G401 (cell line): Measurements from ENCODE around the gene C3orf33. TPM values are rescaled to one million over a fixed set of nuclear protein-coding genes. Genes with fewer than 3 reads are reported as not detected.

Source experiments
- DNase-seq: peaks from one replicate; pipeline ENCODE4 v3.0.0-alpha.2; 2015; ENCODE audit warnings: low spot score
- in situ Hi-C: cut with HindIII; loops from 2 replicates; pipeline ENCODE4 v1.10.0; 2016; ENCODE audit warnings: low sequenced_read_pairs, mixed read lengths
- total RNA-seq: library from RNA; depleted of rRNA; stranded (reverse); fragments of >200 nt; shearing (Covaris generic); gene quantifications from 2 replicates; pipeline ENCODE4 v1.2.3, GENCODE V29; 2014

Gene C3orf33
- total RNA-seq, 1 experiment from 2014 or later = 1.6 TPM

DNA sequence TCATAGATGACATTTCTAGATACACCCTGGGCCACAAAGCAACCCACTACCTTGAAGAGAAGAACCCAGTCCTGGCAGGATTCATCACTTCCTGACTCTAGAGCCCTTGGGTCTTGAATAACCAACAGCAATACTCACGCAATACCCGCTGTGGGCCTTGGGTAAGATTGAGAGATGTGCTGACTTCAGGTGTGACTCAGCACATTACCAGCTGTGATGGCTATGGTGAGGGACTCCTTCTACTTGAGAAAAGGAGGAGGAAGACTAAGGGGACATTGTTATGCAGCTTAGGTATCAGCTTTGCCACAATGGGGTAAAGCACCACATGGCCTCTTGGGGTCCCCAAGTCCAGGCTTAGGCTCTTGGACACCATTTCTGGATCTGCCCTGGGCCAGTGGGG is 14.9 kb downstream of the C3orf33 start:
- in situ Hi-C loops = no loop called here
- DNase-seq = no peak

- in situ Hi-C loops = no loop called here
These were observed 15.7 kb downstream of the C3orf33 start for GRCh38 chr3:155790272-155790925.

DNA sequence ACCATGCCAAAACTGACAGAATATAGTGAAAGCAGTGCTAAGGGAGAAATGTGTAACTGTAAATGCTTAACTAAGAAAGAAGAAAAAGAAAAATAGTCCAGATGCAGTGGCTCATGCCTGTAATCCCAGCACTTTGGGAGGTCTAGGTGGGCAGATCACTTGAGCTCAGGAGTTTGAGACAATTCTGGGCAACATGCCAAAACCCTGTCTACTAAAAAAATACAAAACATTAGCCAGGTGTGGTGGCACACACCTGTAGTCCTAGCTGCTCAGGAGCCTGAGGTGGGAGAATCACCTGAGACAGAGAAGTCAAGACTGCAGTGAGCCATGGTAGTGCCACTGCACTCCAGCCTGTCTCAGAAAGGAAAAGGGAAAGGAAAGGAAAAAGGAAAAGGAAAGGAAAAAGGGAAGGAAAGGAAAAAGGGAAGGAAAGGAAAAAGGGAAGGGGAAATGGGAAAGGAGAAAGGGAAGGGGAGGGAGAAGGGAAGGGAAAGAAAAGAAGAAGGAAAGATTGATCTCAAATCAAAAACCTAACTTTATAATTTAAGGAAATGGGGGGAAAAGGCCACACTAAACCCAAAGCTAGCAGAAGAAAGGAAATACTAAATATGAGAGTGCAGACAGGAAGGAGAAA is 20.3 kb downstream of the C3orf33 start:
- DNase-seq = no peak
- in situ Hi-C loops = no loop called here

More at GRCh38 chr3:155790272-155790925, 15.7 kb downstream of the C3orf33 start:
- no peak for DNase-seq

DNA sequence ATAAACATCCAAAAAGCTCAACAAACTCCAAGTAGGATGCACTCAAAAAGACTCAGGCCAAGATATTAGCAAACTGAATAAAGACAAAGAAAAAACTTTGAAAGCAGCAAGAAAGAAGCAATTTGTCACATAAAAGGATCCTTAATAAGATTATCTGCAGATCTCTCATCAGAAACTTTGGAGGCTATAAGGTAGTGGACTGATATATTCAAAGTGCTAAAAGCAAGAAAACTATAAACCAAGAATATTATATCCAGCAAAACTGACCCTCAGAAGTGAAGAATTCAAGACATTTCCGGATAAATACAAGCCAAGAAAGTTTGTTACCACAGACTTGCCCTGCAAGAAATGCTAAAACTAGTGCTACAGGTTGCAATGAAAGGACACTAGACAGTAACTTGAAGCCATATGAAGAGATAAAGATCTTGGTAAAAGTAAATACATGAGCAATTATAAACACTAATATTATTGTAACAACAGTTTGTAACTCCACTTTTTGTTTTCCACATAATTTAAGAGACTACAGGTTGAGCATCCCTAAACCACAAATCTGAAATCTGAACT is 23.6 kb downstream of the C3orf33 start:
- in situ Hi-C loops = no loop called here

DNA sequence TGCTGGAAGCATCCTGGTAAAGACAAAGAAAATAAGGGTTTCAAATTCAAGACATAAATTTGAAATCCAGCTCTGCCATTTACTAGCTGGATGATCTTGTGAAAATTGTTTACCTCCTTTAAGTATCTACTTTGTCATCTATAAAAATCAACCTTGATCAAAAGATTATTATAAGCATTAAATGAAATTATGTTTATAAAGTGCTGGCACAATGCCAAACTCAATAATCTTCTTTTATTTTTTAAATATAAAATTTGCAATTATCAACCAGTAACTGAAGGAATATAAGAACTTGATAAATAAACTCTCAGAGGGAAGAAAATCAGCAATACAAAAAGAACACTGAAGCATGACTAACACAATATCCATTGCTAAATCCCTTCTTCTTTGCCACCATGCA is 25.8 kb downstream of the C3orf33 start:
- in situ Hi-C loops = no loop called here
- no peak for DNase-seq

More for the DNA sequence above, 23.6 kb downstream of the C3orf33 start:
- no peak for DNase-seq

GRCh38 chr3:155778462-155778861 is 27.6 kb downstream of the C3orf33 start:
- DNase-seq = no peak
- in situ Hi-C loops = no loop called here

GRCh38 chr3:155772801-155773200 is 33.3 kb downstream of the C3orf33 start:
- DNase-seq = no peak
- in situ Hi-C loops = no loop called here

GRCh38 chr3:155771126-155771525 is 35.0 kb downstream of the C3orf33 start:
- in situ Hi-C loops = no loop called here
- no peak for DNase-seq

DNA sequence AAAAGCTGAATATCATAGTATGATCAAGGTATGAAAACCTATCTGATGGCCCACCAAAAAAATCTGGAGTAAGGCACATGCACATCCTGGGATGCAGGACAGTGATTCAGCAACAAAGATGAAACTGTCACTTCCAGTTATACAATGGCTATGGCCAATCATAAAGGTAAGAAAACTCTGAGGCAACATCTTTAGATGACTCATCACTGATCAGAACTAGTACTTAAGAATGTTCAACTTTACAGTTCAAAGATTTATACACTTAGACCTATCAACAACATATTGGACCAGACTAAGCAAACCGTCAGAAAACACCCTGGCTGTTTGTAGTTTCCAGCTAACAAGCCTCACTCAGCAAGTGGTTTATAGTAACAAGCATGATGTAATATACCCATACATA is 39.9 kb downstream of the C3orf33 start:
- in situ Hi-C loops = no loop called here

DNA sequence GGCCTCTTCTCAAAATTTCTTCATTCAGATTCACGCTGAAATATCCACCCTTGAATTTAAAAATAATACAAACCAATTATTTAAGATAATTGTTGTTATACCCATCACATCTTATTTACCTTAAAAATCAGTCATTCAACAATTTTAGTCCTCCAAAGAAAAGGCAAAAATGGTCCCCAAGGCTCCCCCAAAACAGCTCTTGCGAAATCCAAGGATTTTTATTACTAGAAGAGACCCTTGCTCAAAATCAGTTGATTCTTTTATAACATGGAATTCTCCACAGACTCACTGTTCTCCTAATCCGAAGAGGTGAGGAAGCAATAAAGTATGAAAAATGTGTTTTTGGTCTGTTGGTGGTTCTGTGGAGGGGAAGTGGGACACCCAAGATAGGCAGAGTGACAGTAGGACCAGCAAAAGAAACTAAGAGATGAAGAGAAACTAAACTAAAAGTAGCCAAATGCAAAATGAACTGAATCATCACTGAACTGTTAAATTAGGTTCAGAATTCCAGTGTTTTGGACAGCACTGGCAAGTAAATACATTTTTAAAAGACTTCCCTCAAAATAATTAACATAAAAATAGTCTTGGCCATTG is 42.1 kb downstream of the C3orf33 start:
- in situ Hi-C loops = no loop called here
- no peak for DNase-seq

More for the DNA sequence above, 39.9 kb downstream of the C3orf33 start:
- DNase-seq = no peak

GRCh38 chr3:155760653-155761052 is 45.4 kb downstream of the C3orf33 start:
- in situ Hi-C loops = no loop called here
- DNase-seq = no peak

DNA sequence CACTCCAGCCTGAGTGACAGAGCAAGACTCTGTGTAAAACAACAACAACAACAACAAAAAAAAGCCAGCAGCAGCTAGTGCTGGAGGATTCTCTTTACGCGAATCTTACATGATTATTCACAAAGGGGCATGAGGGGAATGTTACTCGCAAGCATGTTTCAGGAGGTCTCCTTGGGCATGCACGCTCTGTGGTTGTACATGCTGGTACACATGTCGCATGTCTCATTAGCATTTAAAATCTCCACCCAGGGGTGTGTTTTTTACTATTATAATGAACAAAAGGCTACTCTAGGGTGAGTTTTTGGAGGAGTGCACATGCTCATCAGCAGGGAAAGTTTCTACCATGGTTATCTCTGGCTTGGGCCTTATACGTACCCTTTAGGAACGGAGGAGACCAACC is 48.5 kb downstream of the C3orf33 start:
- in situ Hi-C loops = no loop called here
- DNase-seq = no peak

DNA sequence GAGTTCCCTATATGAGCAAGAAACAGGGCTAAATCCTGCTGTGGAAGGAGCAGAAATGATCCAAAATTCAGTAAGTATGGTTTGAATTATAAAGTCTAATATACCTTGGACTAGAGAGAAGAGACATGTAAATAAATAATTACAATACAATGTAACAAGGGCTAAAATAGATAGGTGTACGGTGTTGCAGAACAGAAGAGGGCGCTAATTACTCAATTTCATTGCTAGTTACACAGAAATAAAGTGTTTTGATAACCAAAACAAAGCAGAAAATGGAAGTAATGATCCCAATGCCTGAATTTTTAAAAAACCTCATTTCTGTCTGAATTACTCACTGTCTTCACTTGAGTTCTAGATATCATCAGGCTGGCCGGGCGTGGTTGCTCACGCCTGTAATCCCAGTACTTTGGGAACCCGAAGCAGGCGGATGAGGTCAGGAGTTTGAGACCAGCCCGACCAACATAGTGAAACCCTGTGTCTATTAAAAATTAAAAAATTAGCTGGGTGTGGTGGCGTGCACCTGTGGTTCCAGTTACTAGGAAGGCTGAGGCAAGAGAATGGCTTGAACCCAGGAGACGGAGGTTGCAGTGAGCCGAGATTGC is 52.9 kb downstream of the C3orf33 start:
- in situ Hi-C loops = no loop called here
- DNase-seq = no peak

DNA sequence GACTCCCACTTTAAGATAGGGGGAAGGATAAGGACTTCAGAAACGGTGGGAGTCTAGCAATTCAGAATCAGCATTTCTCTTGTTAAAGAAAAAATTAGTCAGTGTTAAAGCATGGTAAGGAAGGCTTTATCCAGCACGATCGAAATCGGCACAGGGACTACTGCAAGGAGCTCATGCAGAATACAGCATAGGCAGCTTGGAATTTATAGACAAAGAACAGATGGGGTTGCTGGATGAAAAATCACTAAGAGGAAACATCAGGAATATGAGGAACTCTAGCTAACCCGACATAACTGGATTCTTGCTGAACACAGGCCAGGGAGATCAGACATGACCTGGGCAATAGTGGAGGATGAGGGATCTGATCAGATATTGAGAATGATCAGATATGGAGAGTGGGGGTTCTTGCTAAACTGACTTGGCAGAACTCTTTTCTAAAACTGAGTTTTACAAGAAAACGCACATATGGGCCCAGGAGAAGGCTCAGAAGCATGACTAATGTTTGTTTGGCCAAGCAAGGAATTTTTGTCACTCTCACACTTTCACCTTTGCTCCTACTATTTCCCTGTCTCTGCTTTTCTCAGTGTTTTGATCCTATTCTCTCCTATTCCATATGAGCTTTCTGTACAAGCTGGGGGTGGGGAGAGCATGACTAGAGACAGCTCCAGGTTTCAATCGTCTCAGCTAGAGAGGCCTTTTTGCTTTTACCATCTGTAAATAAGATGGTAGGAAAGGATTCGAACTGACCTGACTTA is 57.3 kb downstream of the C3orf33 start:
- DNase-seq = no peak
- in situ Hi-C loops = no loop called here

DNA sequence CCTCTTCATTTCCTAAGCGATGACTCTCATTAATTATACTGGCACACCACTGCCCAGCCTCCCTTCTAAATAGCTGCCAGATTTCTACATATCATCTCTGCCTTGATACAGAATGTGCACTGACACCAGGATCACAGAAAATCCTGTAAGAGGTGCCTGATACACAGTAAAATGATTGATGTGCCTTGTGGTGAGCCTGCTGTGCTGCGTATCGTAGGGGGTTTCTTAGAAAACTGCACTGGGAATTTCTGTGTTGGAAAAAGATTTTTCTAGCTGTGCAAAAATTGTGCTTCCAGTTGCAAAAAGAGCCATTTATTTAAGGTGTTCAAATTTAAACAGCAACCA is 58.2 kb downstream of the C3orf33 start:
- in situ Hi-C loops = no loop called here
- DNase-seq = no peak

DNA sequence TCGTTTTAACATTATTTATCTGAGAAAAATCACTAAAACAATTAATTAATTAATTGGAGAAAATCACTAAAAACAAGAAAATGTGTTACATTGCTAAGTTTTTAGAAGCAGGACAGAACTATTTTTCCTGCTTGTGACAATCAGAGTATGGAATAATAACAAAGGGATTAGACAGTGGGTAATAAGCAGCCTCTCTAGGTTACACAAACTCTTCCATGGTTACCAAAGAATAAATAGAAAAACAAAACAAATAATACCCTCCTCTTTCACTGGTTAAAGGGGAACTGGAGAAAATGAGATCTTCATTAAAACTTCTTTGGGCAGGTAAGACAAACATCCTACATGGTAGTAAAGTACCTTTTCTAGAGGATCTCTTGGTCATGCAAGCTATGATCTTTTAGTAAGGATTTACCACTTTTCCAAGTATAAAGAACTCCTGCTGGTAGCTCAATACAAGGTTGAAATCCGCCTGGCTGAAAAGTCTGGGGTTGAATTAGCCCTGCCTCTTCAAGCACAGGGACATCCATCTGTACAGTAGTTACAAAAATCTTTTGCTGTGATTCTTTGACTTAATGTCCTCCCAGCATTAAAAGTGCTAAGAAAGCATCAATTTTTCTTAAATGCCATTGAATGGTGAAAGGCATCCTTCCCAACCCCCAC is 58.7 kb downstream of the C3orf33 start:
- in situ Hi-C loops = no loop called here
- DNase-seq = no peak

DNA sequence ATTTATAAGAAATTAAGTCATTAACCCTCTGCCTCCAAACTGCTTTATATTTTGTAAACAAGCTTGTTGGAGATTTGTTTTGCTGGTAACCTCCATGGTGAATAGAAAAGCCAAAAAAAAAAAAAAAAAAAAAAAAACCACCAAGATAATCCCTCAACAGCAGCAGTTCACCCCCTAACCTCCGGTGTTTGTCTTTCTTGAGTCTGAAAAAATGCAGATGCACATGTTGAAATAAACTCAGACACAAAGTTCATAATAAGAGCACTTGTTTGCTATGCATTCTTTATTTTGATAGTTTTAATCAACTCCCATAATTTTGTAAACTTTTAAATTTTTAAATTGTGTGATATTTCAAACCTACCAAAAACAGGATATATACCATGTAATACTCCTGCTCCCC is 59.4 kb downstream of the C3orf33 start:
- in situ Hi-C loops = no loop called here
- no peak for DNase-seq

DNA sequence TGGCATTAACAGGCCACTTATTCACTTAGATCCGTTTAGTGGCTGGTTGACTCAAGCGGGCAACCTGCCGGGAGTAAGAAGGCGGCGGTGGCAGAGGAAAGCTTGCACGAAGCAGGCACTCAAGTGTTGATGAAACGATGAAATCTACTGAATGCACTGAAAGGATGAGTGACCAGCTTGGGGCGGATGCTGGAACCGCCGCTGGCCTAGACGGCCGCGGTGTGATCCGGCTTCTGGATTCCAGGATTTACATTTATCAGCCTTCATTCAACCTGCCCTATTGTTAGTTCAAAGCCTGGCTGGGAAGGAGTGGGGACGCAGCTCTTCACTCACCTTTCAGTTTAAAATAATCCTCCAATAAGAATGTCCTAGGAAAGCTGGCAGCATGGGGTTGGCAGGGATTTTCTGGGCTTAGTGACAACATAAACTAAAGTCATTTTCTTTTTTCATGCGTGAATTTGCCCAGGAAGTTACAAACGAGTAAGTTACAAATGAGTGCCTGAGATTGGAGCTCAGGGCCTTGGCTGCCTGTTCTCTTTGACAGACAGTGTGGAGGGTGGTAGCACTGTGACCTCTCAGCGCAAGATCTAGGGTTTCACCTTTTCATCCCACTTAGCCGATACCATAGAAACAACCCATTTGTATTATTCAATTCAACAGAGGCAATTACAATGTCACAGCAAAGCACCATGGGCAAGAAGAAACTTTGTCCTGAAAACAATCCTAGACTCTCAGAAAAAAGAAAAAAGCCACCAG is 60.1 kb downstream of the C3orf33 start:
- peak; percentile 52 for DNase-seq
- in situ Hi-C loops = no loop called here
